ENCODE data around the gene CLASRP. TPM values are rescaled to one million over a fixed set of nuclear protein-coding genes. Genes with fewer than 3 reads are reported as not detected.

Gene CLASRP
- total and polyA plus RNA-seq, 9 of the 15 experiments (the other 6 are each of a cell fraction or from before 2014, with no cell fraction given), result 0.94 to 86.3 (median 44.0) TPM

- TF ChIP-seq BCLAF1 (IDR thresholded peaks at IDR 0.05; ENCODE audit: borderline replicate concordance in 1 of 2, control insufficient read depth in 1 of 2, low read depth in 2 of 2, low read length in 1 of 2), result no peak
- no peak for TF ChIP-seq DLX4 (CRISPR knock-in tag; IDR thresholded peaks at IDR 0.05)
- TF ChIP-seq CHD1 (IDR thresholded peaks at IDR 0.05; ENCODE audit: low read length), result no peak
- 0 out of 2 replicates have a peak, but pooled peaks have one; percentile 63 for TF ChIP-seq SMARCA5 (IDR thresholded peaks at IDR 0.05)
- TF ChIP-seq POLR3A (IDR thresholded peaks at IDR 0.05; ENCODE audit: borderline replicate concordance, extremely low read depth, insufficient read depth, insufficient read length), result no peak
- TF ChIP-seq OTX1 (CRISPR knock-in tag; IDR thresholded peaks at IDR 0.05), result peak; percentile 61
- no peak for TF ChIP-seq U2AF2 (optimal IDR thresholded peaks at IDR 0.05; ENCODE audit: low read depth, low read length)
- TF ChIP-seq HDAC1 (IDR thresholded peaks at IDR 0.05), result peak in 1 of 2 experiments; percentile 56; a peak in 1 of 4 replicates
- no peak for TF ChIP-seq POLR2AphosphoS5 (IDR thresholded peaks at IDR 0.05; ENCODE audit: control insufficient read depth, insufficient read depth, low read depth, low read length)
- peak; percentile 83 for TF ChIP-seq TFAP4 (CRISPR knock-in tag; IDR thresholded peaks at IDR 0.05; ENCODE audit: borderline replicate concordance)
- TF ChIP-seq ATF4 (CRISPR knock-in tag; IDR thresholded peaks at IDR 0.05), result no peak
- 0 out of 2 replicates have a peak, but pooled peaks have one; percentile 20 for TF ChIP-seq ZBTB2 (IDR thresholded peaks at IDR 0.05)
- TF ChIP-seq HES1 (IDR thresholded peaks at IDR 0.05; ENCODE audit: low read depth), result no peak
- peak; percentile 53; the same call in 1 of the 2 replicates for TF ChIP-seq NR2C1 (IDR thresholded peaks at IDR 0.05)
- TF ChIP-seq NR2C1 (tag; IDR thresholded peaks at IDR 0.05), result peak; percentile 63; the same call in 1 of the 2 replicates
- peak; percentile 42; the same call in 1 of the 2 replicates for TF ChIP-seq GABPA (tag; conservative IDR thresholded peaks at IDR 0.05; ENCODE audit: low read depth)
- peak; percentile 48; the same call in 1 of the 2 replicates for TF ChIP-seq PREB (CRISPR knock-in tag; IDR thresholded peaks at IDR 0.05)
Measured at GRCh38 chr19:45075301-45076028, 36.6 kb downstream of the CLASRP start (continued).
